Gastroesophageal sphincter (tissue), 4 donors: ENCODE measurements around the gene COCH. TPM values are rescaled to one million over a fixed set of nuclear protein-coding genes. Genes with fewer than 3 reads are reported as not detected.

Experiments used
- ATAC-seq: fragments of 150-250 bp; one replicate; pipeline ENCODE4 v1.9.1; 2016; ENCODE audit warnings: mild to moderate bottlenecking, moderate library complexity
- H3K27ac ChIP-seq, 4 donors: fragments of 200-600 bp; sonication (generic) in 3 of 4; 1 replicate in 3 of 4; 2 replicates in 1 of 4; pipeline ENCODE4 v1.5.1; 2016 to 2019
- H3K27me3 ChIP-seq: fragments of 200-600 bp; sonication (generic); one replicate; pipeline ENCODE4 v1.5.1; 2019
- H3K36me3 ChIP-seq, 2 donors: fragments of 200-600 bp; sonication (generic); one replicate each; pipeline ENCODE4 v1.5.1; 2019; ENCODE audit warnings: control low read depth in 1 of 2
- H3K4me1 ChIP-seq, 3 donors: fragments of 200-600 bp; sonication (generic); 1 replicate in 2 of 3; 2 replicates in 1 of 3; pipeline ENCODE4 v1.5.1; 2016 to 2019; ENCODE audit warnings: control low read depth in 2 of 3
- H3K4me3 ChIP-seq, 2 donors: fragments of 200-600 bp; sonication (generic); one replicate each; pipeline ENCODE4 v1.5.1; 2019; ENCODE audit warnings: mild to moderate bottlenecking in 1 of 2, moderate library complexity in 1 of 2
- H3K9me3 ChIP-seq, 3 donors: fragments of 200-600 bp; sonication (generic); one replicate each; pipeline ENCODE4 v1.5.1; 2017 to 2019; ENCODE audit warnings: control low read depth in 2 of 3
- CTCF ChIP-seq, 4 experiments: fragments of 200-600 bp in 2 of 4; fragments of 450-650 bp in 2 of 4; sonication (generic) in 1 of 4; IDR thresholded peaks; one replicate each; pipeline ENCODE4 v1.5.1; 2017 to 2019; ENCODE audit warnings: antibody characterized with exemption in 4 of 4, mild to moderate bottlenecking in 2 of 4, moderate library complexity in 2 of 4
- EP300 ChIP-seq: sonication (generic); formaldehyde crosslinking; IDR thresholded peaks from one replicate; pipeline ENCODE4 v1.6.1; 2017; ENCODE audit warnings: antibody characterized with exemption, mild to moderate bottlenecking
- POLR2A ChIP-seq, 2 donors: fragments of 450-650 bp; IDR thresholded peaks; one replicate each; pipeline ENCODE4 v1.6.1; 2017; ENCODE audit warnings: antibody characterized with exemption in 2 of 2, mild to moderate bottlenecking in 2 of 2, moderate library complexity in 1 of 2
- POLR2AphosphoS5 ChIP-seq: sonication (generic); formaldehyde crosslinking; IDR thresholded peaks from one replicate; pipeline ENCODE4 v1.6.1; 2017; ENCODE audit warnings: antibody characterized with exemption
- WGBS, 2 donors: methylation state at CpG; one replicate each; pipeline ENCODE4 v1.1.5; 2018; ENCODE audit warnings: low coverage in 1 of 2; 5-methylcytosine and 5-hydroxymethylcytosine counted together
- total RNA-seq, 4 donors: library from RNA; depleted of rRNA; stranded (reverse); fragments of >200 nt; gene quantifications; one replicate each; pipeline ENCODE4 v1.1.0, GENCODE V29; 2016

COCH gene
- total RNA-seq, 4 donors from 2014 or later: 0.16 to 5.4 (median 2.1) TPM

GRCh38 chr14:30908826-30909225, 34.5 kb downstream of the COCH start:
- WGBS, 2 donors: 74 to 84% methylated on average over 2 of the region's 2 CpGs
- ATAC-seq: no peak
- TF ChIP-seq EP300 (no peak), POLR2AphosphoS5 (no peak), POLR2A (IDR thresholded peaks at IDR 0.05) (no peak), CTCF (IDR thresholded peaks at IDR 0.05) (no peak)
- peaks cover 5 to 74% of the 10 kb centered on the region in 2 donors for H3K36me3 ChIP-seq
- no peaks in the 10 kb centered on the region for H3K27me3 ChIP-seq
- H3K4me1 ChIP-seq: peaks cover 0 to 2% (median 0%) of the 10 kb centered on the region in 3 donors
- no peak overlapping the region for H3K4me3 ChIP-seq
- H3K27ac ChIP-seq: no peak overlapping the region
- H3K9me3 ChIP-seq: no peaks in the 10 kb centered on the region

- peaks cover 0 to 14% (median 0%) of the 10 kb centered on the region in 3 donors for H3K4me1 ChIP-seq
- no peaks in the 10 kb centered on the region for H3K27me3 ChIP-seq
- H3K9me3 ChIP-seq: no peaks in the 10 kb centered on the region
- no peak for ATAC-seq
- H3K4me3 ChIP-seq: no peak overlapping the region
- no peak overlapping the region for H3K27ac ChIP-seq
- H3K36me3 ChIP-seq: peaks cover 5 to 22% of the 10 kb centered on the region in 2 donors
- no peak for TF ChIP-seq CTCF (IDR thresholded peaks at IDR 0.05)
- TF ChIP-seq POLR2A (IDR thresholded peaks at IDR 0.05): no peak
- no peak for TF ChIP-seq EP300
- TF ChIP-seq POLR2AphosphoS5: no peak
- 85 to 90% methylated on average over 1 of the region's 1 CpG for WGBS, 2 donors
These were observed 40.5 kb downstream of the COCH start for GRCh38 chr14:30914812-30915211.

- H3K27me3 ChIP-seq: no peaks in the 10 kb centered on the region
These were observed 41.2 kb downstream of the COCH start for GRCh38 chr14:30915596-30915995.

GRCh38 chr14:30921305-30921704, 46.9 kb downstream of the COCH start:
- ATAC-seq: no peak

More at GRCh38 chr14:30915596-30915995, 41.2 kb downstream of the COCH start:
- no peak overlapping the region for H3K4me3 ChIP-seq
- peaks cover 5 to 15% of the 10 kb centered on the region in 2 donors for H3K36me3 ChIP-seq
- no peak overlapping the region for H3K27ac ChIP-seq
- no peaks in the 10 kb centered on the region for H3K9me3 ChIP-seq
- no peak for ATAC-seq
- TF ChIP-seq POLR2AphosphoS5: no peak
- no peak for TF ChIP-seq CTCF (IDR thresholded peaks at IDR 0.05)
- no peak for TF ChIP-seq EP300
- TF ChIP-seq POLR2A (IDR thresholded peaks at IDR 0.05): no peak
- H3K4me1 ChIP-seq: peaks cover 0 to 14% (median 0%) of the 10 kb centered on the region in 3 donors
- 10 to 28% methylated on average over 2 of the region's 2 CpGs for WGBS, 2 donors

More at GRCh38 chr14:30921305-30921704, 46.9 kb downstream of the COCH start:
- H3K4me3 ChIP-seq: no peak overlapping the region
- no peak overlapping the region for H3K27ac ChIP-seq
- 31 to 57% methylated on average over 1 of the region's 1 CpG for WGBS, 2 donors
- no peaks in the 10 kb centered on the region for H3K9me3 ChIP-seq
- no peaks in the 10 kb centered on the region for H3K27me3 ChIP-seq
- peaks cover 0 to 20% of the 10 kb centered on the region in 2 donors for H3K36me3 ChIP-seq
- H3K4me1 ChIP-seq: peaks cover 0 to 10% (median 0%) of the 10 kb centered on the region in 3 donors
- TF ChIP-seq POLR2AphosphoS5 (no peak), CTCF (IDR thresholded peaks at IDR 0.05) (no peak), EP300 (no peak), POLR2A (IDR thresholded peaks at IDR 0.05) (no peak)
